GM12892 (cell line): ENCODE data around the gene PPP1R16B.

Experiments
- POLR2A ChIP-seq: IDR thresholded peaks from 2 replicates; pipeline ENCODE4 v1.6.1; 2011; ENCODE audit warnings: low read depth, low read length, control low read depth
- POLR2AphosphoS5 ChIP-seq: IDR thresholded peaks from 2 replicates; pipeline ENCODE4 v1.6.1; 2011; ENCODE audit warnings: low read depth, low read length, control low read depth
- TAF1 ChIP-seq: IDR thresholded peaks from 2 replicates; pipeline ENCODE4 v1.6.1; 2011; ENCODE audit warnings: low read depth, mild to moderate bottlenecking, control low read depth, low read length, borderline replicate concordance

DNA sequence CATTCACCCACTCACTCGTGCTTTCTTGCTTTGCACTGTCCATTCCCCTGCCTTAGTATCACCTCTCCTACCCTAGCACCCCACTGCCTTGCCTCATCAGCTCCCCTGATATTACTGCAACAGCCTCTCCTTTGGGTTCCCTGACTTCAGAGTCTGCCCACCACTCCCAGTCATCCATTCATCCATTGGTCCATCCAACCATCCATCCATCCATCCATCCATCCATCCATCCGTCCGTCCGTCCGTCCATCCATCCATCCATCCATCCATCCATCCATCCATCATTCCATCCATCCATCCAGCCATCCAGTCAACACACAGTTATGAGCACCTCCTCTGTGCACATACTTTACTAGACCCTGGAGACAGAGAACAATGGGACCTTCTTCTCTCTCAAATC, 97.8 kb downstream of the PPP1R16B start:
- TF ChIP-seq POLR2AphosphoS5 (no peak), POLR2A (no peak), TAF1 (no peak)
